Smooth muscle cell of the umbilical artery (primary cell): ENCODE data around the gene CISH. TPM values are rescaled to one million over a fixed set of nuclear protein-coding genes. Genes with fewer than 3 reads are reported as not detected.

Experiments
- total RNA-seq: library from RNA; depleted of rRNA; stranded (reverse); fragments of >200 nt; gene quantifications from 2 replicates; pipeline ENCODE4 v1.2.3, GENCODE V29; 2014

CISH gene, protein sequence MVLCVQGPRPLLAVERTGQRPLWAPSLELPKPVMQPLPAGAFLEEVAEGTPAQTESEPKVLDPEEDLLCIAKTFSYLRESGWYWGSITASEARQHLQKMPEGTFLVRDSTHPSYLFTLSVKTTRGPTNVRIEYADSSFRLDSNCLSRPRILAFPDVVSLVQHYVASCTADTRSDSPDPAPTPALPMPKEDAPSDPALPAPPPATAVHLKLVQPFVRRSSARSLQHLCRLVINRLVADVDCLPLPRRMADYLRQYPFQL
- 0.30 and 0.51 TPM in 2 replicates for total RNA-seq

DNA sequence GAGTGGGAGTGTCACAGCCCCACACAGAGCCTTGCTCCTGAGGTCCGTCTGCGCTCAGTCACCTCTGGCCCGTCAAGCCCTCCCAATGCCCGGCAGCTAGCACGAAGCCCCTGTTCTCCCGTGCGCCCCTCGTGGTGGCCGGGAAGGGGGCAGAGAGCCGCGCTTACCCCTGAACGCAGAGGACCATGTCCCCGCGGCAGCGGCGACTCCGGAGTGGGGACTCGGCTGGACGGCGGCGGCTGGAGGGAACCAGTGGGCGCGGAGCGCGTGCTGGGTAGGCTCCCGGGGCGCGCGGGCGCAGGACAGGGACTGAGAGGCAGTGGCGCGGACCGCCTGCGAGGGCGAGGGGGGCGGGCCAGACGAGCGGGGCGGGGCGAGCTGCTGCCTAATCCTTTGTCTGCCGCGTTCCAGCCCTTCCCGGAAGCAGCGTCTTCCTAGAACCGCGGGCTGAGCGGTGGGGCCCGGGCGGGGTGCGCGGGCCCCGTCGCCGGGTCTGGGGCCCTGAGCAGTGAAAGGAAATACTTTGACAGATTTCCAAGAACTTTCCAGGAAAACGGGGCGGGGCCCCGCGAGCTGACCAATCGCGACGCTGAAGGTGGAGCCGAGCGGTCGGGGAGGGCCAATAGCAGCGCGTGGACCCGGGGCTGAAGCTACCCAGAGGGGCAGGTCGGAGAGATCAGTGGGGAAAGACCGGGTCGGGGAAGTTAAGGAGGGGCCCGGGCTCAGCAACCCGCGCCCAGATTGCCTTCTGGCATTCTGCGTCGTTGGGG is at the start of gene CISH:
Gene CISH (minus strand): TSS at position 311 of the 770 bp plus-strand sequence. CDS start 124 bp downstream, at position 187.

DNA sequence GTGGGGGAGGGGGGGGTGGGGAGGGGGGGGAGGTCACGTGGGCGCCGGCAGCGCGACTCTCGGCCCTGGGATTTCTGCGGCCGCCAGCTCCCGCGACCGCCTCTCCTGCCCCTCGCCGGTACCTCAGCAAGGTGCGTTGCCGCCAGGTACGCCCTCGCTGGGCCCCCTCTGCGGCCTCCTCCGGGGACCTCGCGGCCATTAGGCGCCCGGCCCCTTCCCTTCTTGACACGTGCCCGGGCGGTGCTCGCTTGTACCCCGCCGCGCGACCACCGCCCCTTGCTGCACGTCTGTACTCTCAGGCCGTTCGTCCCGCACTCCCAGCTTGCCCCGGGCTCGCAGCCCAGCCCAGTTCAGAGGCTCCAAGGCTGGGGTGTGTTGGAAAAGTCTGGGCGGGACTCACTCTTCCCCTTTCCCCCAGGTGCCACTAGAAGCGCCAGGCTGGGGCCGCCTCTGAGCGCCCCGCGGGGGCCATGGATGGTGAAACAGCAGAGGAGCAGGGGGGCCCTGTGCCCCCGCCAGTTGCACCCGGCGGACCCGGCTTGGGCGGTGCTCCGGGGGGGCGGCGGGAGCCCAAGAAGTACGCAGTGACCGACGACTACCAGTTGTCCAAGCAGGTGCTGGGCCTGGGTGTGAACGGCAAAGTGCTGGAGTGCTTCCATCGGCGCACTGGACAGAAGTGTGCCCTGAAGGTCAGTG is 5.7 kb upstream of the CISH start, which contains the start of gene MAPKAPK3:
Gene MAPKAPK3 (plus strand): TSS at position 56 of the 696 bp plus-strand sequence. CDS start 415 bp downstream, at position 471.

DNA sequence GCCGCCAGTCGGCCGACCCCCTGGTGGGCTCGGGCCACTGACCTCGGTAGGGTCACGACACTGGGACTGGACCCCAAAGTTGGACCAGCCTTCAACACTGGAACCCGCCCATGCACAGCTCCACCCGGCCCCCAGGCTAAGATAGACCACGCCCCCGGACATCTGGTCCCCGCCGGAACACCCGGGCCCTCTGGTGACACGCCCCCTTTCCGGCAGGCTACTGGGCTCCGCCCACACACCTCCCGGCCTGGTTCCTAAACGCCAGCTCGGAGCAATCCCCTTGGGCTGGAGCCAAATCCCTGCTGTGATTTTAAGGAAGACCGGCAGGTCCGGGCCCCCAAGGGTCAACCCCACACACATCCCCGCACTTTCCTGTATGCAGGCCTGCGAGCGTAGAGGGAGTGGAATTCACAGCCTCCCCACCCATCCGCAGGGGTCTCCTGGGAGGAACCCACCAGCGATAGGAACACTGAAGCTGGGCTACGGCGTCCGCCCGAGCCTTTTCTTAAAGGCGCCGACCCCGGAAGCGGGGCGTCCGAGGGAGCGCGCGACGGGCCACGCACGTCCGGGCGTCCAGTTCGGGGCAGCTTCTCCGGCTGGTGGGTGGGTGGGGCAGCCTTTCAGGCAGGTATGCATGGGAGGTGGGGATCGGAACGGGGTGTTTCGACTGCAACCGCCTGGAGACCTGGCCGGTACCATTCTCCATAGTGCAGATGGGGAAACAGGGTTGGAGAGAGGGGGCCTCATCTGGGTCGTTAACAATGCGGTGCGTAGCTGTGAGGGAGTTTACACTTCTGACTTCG is 42.4 kb downstream of the CISH start, which contains the start of gene HEMK1:
Gene HEMK1 (plus strand): TSS at position 576 of the 803 bp plus-strand sequence. CDS start 1,583 bp downstream, outside the sequence.

DNA sequence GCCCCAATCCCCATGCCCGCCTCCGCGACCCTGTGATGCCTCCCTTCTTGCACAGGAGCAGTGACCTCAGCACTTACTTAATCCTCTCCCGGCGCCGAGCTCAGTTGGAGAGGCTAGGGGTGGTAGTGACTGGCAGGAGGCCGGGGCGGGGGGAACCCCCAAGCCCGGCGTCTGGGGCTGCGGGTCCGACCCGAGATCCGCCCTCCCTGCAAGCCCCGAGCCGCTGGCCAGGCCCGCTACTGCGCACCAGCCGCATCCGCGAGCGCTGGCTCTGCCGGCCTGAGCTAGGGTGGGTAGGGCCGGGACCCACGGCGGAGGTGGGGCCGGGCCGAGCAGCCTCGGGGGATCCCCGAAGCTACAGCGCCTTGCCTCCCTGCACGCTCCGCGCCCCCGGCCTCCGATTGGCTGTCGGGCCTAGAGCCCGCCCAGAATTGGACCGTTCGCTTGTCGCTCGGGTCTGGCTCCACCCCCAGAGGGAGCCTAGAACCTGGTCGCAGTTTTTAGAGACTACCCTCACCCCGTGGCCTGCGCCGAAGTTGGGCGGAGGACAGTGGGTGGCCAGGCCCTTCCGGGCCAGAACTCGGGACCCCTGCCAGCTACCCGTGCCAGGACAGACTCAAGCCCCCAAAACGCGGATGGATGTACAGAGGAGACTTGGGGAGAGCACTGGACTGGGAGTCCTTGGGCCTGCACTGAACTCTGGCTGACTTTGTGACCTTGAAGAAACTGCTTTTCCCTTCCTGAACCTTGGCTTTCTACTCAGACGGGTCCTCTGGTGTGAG is 44.0 kb downstream of the CISH start, which contains the start of gene C3orf18:
Gene C3orf18 (minus strand): TSS at position 362 of the 782 bp plus-strand sequence. CDS start 2,048 bp downstream, outside the sequence.

Other genes starting within 250 kb of the CISH start
- 0.05 TPM in 1 of 2 replicates, not detected in the other for gene CACNA2D2, start 108.1 kb downstream of the CISH start, total RNA-seq
- 9.7 and 12.8 TPM in 2 replicates for gene C3orf18, start 44.0 kb downstream of the CISH start, total RNA-seq
- 20.8 and 23.6 TPM in 2 replicates for gene HEMK1, start 42.3 kb downstream of the CISH start, total RNA-seq
- 16.9 and 34.4 TPM in 2 replicates for gene MAPKAPK3, start 5.4 kb upstream of the CISH start, total RNA-seq
- under 0.01 and 0.05 TPM in 2 replicates for gene DOCK3, start 63.2 kb upstream of the CISH start, total RNA-seq